22Rv1 (cell line): Measurements from ENCODE around the gene AFG1L.

Source experiments
- H3K27ac ChIP-seq: fragments of 450-650 bp; 2 replicates; pipeline ENCODE4 v1.5.1; 2017
- ZFX ChIP-seq: fragments of 450-650 bp; IDR thresholded peaks from 2 replicates; pipeline ENCODE4 v1.6.1; 2017; ENCODE audit warnings: antibody characterized with exemption, borderline replicate concordance
- TF ChIP-seq, protein P1 (sequence below): fragments of 450-650 bp; IDR thresholded peaks from 2 replicates; pipeline ENCODE4 v1.5.1; 2017; ENCODE audit warnings: mild to moderate bottlenecking

Gene AFG1L

DNA sequence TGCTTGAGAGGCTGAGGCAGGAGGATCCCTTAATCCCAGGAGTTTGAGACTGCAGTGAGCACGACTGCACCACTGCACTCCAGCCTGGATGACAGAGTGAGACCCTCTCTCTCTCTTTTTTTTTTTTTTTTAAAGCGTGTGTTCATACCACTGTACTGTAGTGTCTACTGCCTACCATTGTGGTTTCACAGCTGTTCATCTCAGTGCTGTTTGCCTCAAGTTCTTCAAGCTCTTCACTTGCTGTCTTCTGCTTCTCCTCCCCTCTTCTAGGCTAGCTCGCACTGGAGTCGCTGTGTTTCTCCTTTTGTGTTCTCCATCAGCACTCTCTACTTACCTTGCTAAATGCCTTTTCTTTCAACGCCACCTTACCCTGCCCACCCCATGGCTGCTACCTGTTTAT, 273.2 kb downstream of the AFG1L start:
- TF ChIP-seq, protein P1, sequence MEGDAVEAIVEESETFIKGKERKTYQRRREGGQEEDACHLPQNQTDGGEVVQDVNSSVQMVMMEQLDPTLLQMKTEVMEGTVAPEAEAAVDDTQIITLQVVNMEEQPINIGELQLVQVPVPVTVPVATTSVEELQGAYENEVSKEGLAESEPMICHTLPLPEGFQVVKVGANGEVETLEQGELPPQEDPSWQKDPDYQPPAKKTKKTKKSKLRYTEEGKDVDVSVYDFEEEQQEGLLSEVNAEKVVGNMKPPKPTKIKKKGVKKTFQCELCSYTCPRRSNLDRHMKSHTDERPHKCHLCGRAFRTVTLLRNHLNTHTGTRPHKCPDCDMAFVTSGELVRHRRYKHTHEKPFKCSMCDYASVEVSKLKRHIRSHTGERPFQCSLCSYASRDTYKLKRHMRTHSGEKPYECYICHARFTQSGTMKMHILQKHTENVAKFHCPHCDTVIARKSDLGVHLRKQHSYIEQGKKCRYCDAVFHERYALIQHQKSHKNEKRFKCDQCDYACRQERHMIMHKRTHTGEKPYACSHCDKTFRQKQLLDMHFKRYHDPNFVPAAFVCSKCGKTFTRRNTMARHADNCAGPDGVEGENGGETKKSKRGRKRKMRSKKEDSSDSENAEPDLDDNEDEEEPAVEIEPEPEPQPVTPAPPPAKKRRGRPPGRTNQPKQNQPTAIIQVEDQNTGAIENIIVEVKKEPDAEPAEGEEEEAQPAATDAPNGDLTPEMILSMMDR, result no peak
- no peak overlapping the region for H3K27ac ChIP-seq

DNA sequence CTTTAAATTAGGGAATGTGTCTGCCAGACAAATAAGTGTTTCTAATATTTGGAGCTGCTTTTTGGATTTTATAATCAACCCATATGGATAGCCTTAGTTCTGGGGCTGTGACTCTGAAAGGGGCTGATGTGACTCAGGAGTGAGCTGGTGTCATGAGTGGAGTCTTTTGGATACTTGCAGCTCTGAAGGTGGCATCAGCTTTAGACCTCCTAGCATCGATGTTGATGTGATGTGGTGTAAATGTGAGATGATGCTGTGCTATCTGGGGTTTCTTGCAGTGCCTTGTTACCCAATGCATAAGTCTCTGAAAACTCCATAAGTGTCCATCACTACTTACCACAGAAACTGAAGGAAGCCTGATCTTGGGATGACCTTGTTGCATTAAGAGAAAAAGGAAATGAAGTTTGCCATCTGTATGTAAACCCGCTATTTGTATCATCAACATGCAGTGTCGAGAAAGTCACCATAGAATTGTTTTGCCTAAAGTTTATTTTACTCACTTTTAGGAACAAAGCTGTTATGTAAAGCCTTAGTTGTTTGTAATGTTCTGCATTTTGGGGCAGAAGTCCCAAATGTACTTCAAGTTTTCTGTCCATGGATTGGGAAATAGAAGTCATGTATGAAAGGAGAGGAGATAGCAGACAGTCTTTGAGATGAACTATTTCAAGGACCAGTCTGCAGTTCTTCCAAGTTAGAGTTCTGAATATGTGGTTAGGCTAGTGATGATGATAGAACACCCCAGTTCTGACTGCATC, 273.9 kb downstream of the AFG1L start:
- no peak for TF ChIP-seq ZFX
- TF ChIP-seq, protein P1, result no peak
- H3K27ac ChIP-seq, result no peak overlapping the region

DNA sequence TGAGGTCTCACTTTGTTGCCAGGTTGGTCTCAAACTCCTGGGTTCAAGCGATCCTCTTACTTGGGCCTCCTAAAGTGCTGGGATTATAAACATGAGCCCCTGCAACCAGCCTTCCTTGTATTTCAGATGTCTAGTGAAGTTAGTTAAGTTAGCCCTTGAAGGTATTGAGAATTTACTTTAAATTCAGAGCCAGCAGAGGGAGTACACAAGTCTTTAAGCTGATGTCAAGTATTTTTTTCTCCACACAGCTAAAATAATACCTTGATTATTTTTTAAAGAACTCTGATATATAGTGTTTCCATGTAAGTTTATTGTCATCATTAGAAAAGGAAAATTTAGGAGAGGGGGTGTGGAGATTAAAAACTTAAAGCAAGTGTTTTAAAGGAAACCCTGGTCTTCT, 275.7 kb downstream of the AFG1L start:
- no peak for TF ChIP-seq ZFX
- TF ChIP-seq, protein P1, result no peak
- no peak overlapping the region for H3K27ac ChIP-seq

DNA sequence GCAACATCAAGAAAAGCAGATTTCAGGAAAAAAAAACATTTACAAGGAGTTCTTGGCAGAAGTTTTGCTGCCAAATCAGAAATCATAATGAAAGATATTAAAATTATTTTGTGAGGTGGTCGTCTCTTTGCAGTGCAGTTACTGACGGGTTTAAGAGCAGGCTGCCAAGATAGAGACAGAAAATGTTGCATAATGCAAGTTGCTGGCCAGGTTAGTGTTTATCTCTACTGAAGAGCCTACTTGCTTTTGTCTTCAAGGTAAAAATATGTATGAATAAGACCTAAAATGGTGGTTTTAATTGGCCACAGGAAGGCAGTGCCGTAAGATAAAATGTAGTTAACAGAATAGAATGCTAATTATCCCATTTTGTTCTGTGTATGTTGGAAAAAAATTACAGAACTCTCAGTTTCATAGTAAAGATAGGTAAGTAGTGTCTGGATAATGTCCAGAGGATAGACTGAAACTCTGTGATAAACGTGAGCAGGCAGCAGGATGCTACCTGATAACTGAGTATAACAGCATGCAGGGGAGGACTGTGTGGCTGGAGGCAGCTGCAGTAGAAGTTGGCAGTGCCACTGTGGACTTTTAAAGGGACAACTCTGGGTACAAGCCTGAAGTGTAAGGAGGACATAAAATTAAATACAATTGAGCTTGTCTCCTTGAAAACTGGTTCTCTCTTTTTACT, 279.7 kb downstream of the AFG1L start:
- TF ChIP-seq ZFX, result no peak
- TF ChIP-seq, protein P1, result no peak
- H3K27ac ChIP-seq, result no peak overlapping the region
